ENCODE data around the gene TNIK.

GRCh38 chr3:171176244-171176933 lies 283.8 kb downstream of the TNIK start:
- TF ChIP-seq EZH2 (IDR thresholded peaks at IDR 0.05; ENCODE audit: borderline replicate concordance, low read depth, low read length, poor library complexity, severe bottlenecking) (no peak), CTCF (conservative IDR thresholded peaks at IDR 0.05; ENCODE audit: low read depth, low read length) (no peak)

Measured in A673 (cell line).